ENCODE results near the gene BTRC. TPM values are rescaled to one million over a fixed set of nuclear protein-coding genes. Genes with fewer than 3 reads are reported as not detected.

The BTRC gene
- total RNA-seq, 1 experiment from 2014 or later: 29.1 TPM

- Histone ChIP-seq H3K36me3 (ENCODE audit: control insufficient read depth in 1 of 2, insufficient read depth in 2 of 2, low read length in 2 of 2) (no peaks in the 10 kb centered on the region), H3K9me2 (ENCODE audit: insufficient read depth) (no peaks in the 10 kb centered on the region), H3K79me2 (ENCODE audit: insufficient read depth, low read length) (no peaks in the 10 kb centered on the region), H2AFZ (ENCODE audit: low read depth, low read length, poor library complexity, severe bottlenecking) (no peak overlapping the region), H4K20me1 (ENCODE audit: insufficient read depth) (no peaks in the 10 kb centered on the region), H3K4me2 (ENCODE audit: low read length) (peak overlapping the region; percentile 100), H3K4me1 (ENCODE audit: control insufficient read depth in 1 of 2, insufficient read depth in 2 of 2, low read length in 2 of 2) (peaks cover 11 to 22% of the 10 kb centered on the region in 2 experiments), H3K9me3 (ENCODE audit: control insufficient read depth in 1 of 2, insufficient read depth in 1 of 2, low read depth in 1 of 2, low read length in 2 of 2) (no peaks in the 10 kb centered on the region), H3K27me3 (ENCODE audit: insufficient read depth, low read length) (no peaks in the 10 kb centered on the region; the same call in 1 of the 2 replicates), H3K27ac (ENCODE audit: low read depth, low read length) (no peak overlapping the region; the same call in 1 of the 2 replicates), H3K9ac (ENCODE audit: low read length) (no peak overlapping the region), H3K4me3 (replicated peaks in 1 of 2; ENCODE audit: low read depth in 1 of 2, low read length in 2 of 2) (peak overlapping the region in 1 of 2 experiments; percentile 62; a peak in 1 of 4 replicates)
- ATAC-seq: no peak
- BruUV-seq (replicated peaks): no TSS peak
- no peak for TF ChIP-seq ZNF274 (IDR thresholded peaks at IDR 0.05; ENCODE audit: low read depth, low read length)
- TF ChIP-seq EZH2 (IDR thresholded peaks at IDR 0.05): no peak
- TF ChIP-seq ATF3 (IDR thresholded peaks at IDR 0.05): no peak
- TF ChIP-seq EGR1 (IDR thresholded peaks at IDR 0.05; ENCODE audit: low read depth): no peak
- TF ChIP-seq ZBTB33 (IDR thresholded peaks at IDR 0.05; ENCODE audit: extremely low read depth, insufficient replicate concordance, low read length): no peak
- no peak for TF ChIP-seq FOSL1 (IDR thresholded peaks at IDR 0.05; ENCODE audit: low read depth)
- TF ChIP-seq RAD21 (IDR thresholded peaks at IDR 0.05; ENCODE audit: low read depth): no peak
- TF ChIP-seq CBX3 (IDR thresholded peaks at IDR 0.05; ENCODE audit: low read depth): no peak
- TF ChIP-seq SIN3A (IDR thresholded peaks at IDR 0.05; ENCODE audit: low read depth): no peak
- TF ChIP-seq CTCF (IDR thresholded peaks at IDR 0.05 in 2 of 3, conservative IDR thresholded peaks at IDR 0.05 in 1 of 3; ENCODE audit: borderline replicate concordance in 1 of 3, insufficient read depth in 1 of 3, low read depth in 2 of 3, low read length in 2 of 3): no peak
- no peak for TF ChIP-seq CEBPB (IDR thresholded peaks at IDR 0.05; ENCODE audit: low read depth)
- TF ChIP-seq YY1 (IDR thresholded peaks at IDR 0.05; ENCODE audit: extremely low read depth, insufficient replicate concordance, low read depth, low read length): no peak
- TF ChIP-seq JUND (IDR thresholded peaks at IDR 0.05): no peak
- TF ChIP-seq ELF1 (IDR thresholded peaks at IDR 0.05; ENCODE audit: borderline replicate concordance, low read depth): no peak
- no peak for TF ChIP-seq ZFX (IDR thresholded peaks at IDR 0.05)
- TF ChIP-seq EZH2phosphoT487 (IDR thresholded peaks at IDR 0.05; ENCODE audit: borderline replicate concordance): no peak
- no peak for TF ChIP-seq SP1 (IDR thresholded peaks at IDR 0.05; ENCODE audit: low read depth)
- no peak for TF ChIP-seq TCF7L2 (IDR thresholded peaks at IDR 0.05; ENCODE audit: borderline replicate concordance, extremely low read depth, insufficient read depth, insufficient read length)
- CTCF ChIA-PET: interaction anchor here (0.6 to 3.8 kb wide), 25 partner anchors 11 to 474 kb away, joined by 3 to 130 read pairs (median 7); partner anchors contain the start of genes DPCD and POLL
- POLR2A ChIA-PET: interaction anchor here (0.6 to 2.8 kb wide), 5 partner anchors 173 to 408 kb away, joined by 3 to 14 read pairs (median 3); no protein-coding TSS in a partner anchor
- DNase-seq (ENCODE audit: low read depth, low spot score): no peak
- RAD21 ChIA-PET (ENCODE audit: low non-redundant PET in 1 of 2, low total read pairs in 2 of 2, uncharacterized antibody in 2 of 2, unreplicated experiment in 2 of 2): interaction anchor here (0.6 to 3.7 kb wide), 6 partner anchors 19 to 474 kb away, joined by 3 to 31 read pairs (median 6); partner anchors contain the start of genes DPCD (in 1 of the 2) and POLL (in 1 of the 2)
- intact Hi-C loops (cut with micrococcal nuclease): no loop called here
Observed at GRCh38 chr10:101569323-101569621, 215.3 kb downstream of the BTRC start.

Measured in HCT116 (cell line).